Ishikawa (cell line): ENCODE data around the gene TESPA1.

Source experiments
- CEBPB ChIP-seq: IDR thresholded peaks from 2 replicates; pipeline ENCODE4 v1.6.1; 2012
- CREB1 ChIP-seq: IDR thresholded peaks from 2 replicates; pipeline ENCODE4 v1.6.1; 2012; ENCODE audit warnings: low read depth
- EP300 ChIP-seq: IDR thresholded peaks from 2 replicates; pipeline ENCODE4 v1.6.1; 2012; ENCODE audit warnings: borderline replicate concordance
- FOXM1 ChIP-seq: IDR thresholded peaks from 2 replicates; pipeline ENCODE4 v1.6.1; 2012; ENCODE audit warnings: low read depth, borderline replicate concordance
- MAX ChIP-seq: IDR thresholded peaks from 2 replicates; pipeline ENCODE4 v1.6.1; 2012
- NFIC ChIP-seq: IDR thresholded peaks from 2 replicates; pipeline ENCODE4 v1.6.1; 2012
- RAD21 ChIP-seq: IDR thresholded peaks from 2 replicates; pipeline ENCODE4 v1.6.1; 2012; ENCODE audit warnings: low read depth
- TCF12 ChIP-seq: IDR thresholded peaks from 2 replicates; pipeline ENCODE4 v1.6.1; 2012; ENCODE audit warnings: low read depth
- TEAD4 ChIP-seq: IDR thresholded peaks from 2 replicates; pipeline ENCODE4 v1.6.1; 2012
- YY1 ChIP-seq: IDR thresholded peaks from 2 replicates; pipeline ENCODE4 v1.6.1; 2012; ENCODE audit warnings: low read depth

DNA sequence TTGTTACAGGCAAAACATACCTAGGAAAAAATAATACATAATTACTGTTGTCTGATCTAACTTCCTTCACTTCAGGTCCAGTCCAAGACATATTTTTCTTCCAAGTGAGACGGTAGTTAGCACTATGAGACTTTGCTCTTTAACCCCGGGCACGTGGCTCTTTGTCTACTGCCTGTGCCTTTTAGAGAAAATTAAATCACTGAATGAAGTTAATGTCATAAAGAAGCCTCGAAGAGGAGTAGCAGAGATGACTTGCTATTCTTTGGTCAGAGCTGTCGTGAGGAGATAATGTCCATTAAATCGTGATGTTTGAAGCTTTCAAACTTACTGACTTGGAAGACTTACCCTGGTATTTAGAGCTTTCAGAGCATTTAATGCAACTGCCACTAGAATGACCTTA is 8.7 kb downstream of the TESPA1 start:
- no peak for TF ChIP-seq CREB1
- no peak for TF ChIP-seq MAX
- no peak for TF ChIP-seq TEAD4
- TF ChIP-seq EP300, result no peak
- no peak for TF ChIP-seq YY1
- TF ChIP-seq RAD21, result no peak
- TF ChIP-seq NFIC, result no peak
- TF ChIP-seq FOXM1, result no peak
- TF ChIP-seq TCF12, result no peak
- TF ChIP-seq CEBPB, result no peak
